Activated T-cell treated with anti-CD3 and anti-CD28 coated beads, Interleukin-2, amount 50 U/mL, for 48 hours (primary cell): ENCODE measurements around the gene TGM2.

Experiments
- DNase-seq, 2 experiments: peaks; one replicate each; pipeline ENCODE4 v3.0.0-alpha.2; 2020

The TGM2 gene

DNA sequence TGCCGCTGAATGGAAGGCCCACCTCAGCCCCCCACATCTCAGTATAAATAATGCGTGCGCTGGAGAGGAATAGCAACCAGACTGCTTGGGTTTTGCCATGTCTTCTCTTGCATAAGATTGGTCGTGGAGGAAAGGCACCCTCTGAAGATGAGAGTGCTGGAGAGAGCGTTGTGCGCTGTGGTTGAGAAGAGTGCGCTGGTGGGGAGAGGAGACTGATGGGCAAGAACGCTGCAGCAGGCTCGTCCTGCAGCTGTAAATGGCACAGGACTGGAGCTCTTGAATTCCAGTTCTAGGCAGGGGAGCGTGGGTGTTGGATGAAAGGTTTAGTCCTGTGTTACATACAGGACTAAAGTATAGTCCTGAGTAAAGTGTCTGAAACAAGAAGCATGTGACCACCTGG is 80.0 kb downstream of the TGM2 start:
- no peak for DNase-seq

- no peak for DNase-seq
Observed at GRCh38 chr20:38084425-38084951, 80.6 kb downstream of the TGM2 start.

DNA sequence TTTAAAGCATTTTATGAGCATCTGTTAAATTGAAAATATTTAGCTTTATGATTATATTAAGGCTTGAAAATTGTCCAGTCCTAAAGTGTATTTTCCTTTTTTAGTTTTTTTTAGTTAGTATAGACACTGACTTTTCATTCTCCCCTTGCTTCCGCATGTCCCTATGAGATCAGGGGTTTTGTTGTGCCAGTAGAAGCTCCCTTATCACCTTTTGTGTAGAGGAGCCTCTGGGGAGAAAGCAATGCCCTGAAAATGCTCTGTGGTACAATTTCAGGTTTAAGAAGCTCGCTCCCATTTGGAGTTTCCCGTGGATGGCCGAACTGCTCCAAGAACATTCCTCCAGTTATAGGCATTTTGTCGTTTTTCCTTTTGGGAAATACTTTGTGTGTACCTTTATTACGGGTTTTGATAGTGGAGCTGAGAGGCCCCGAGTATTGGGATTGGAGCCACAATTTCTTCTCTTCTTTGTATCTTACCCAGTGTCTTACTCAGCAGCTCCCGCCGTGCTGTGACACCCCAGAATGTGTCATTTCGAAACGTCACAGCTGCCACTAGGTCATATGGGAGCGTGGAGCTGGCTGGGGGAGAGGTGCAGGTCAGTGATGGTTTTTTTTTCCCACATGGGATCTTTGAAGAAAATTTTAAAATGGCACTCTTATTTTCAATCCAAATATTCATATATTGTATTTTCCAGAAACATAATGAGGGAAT is 81.6 kb downstream of the TGM2 start:
- DNase-seq = no peak

DNA sequence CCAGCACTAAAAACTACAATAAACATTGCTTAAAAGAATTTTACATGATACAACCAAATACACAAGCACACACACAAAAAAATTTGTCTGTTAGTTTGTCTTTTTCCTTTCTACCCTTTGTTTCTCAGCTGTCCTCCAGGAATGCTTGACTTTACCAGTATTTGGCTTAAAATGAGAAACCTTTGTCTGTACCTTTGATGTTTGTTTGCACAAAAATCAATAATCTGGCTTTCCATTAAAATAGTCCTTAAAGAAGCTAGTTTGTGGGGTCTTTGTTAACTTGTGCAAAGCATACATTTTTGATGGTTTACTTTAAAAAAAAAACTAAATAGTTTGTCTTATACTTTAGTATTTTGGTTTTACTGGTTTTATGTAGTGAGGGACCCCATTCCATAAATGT is 82.2 kb downstream of the TGM2 start:
- no peak for DNase-seq

DNA sequence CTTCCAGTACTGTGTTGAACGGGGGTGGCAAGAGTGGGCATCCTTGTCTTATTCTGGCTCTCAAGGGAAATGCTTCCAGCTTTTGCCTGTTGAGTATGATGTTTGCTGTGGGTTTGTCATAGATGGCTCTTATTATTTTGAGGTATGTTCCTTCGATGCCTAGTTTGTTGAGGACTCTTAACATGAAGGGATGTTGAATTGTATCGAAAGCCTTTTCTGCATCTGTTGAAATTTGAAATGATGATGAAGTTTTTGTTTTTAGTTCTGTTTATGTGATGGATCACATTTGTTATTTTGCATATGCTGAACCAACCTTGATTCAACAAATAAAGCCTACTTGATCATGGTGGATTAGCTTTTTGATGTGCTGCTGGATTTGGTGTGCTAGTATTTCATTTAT is 83.5 kb downstream of the TGM2 start:
- no peak for DNase-seq

DNA sequence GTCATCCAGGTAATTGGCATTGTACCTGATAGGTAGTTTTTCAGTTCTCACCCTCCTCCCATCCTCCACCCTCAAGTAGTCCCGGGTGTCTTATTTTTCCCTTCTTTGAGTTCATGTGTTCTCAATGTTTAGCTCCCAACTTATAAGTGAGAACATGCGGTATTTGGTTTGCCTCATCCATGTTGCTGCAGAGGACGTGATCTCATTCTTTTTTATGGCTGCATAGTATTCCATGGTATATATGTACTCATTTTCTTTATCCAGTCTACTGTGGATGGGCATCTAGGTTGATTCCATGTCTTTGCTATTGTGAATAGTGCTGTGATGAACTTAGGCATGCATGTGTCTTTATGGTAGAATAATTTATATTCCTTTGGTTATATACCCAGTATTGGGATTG is 85.7 kb downstream of the TGM2 start:
- no peak for DNase-seq

GRCh38 chr20:38078084-38078483 is 87.0 kb downstream of the TGM2 start:
- DNase-seq = no peak
